K562 (cell line): ENCODE data around the gene NUP188. TPM values are rescaled to one million over a fixed set of nuclear protein-coding genes. Genes with fewer than 3 reads are reported as not detected.

Experiments
- ESRRB ChIP-seq: fragments of 250-450 bp; sonication (Bioruptor Pico); IDR thresholded peaks from 2 replicates; pipeline ENCODE4 v1.5.0; 2020; ENCODE audit warnings: mild to moderate bottlenecking, moderate library complexity, borderline replicate concordance
- HNRNPH1 ChIP-seq: fragments of 200-400 bp; formaldehyde crosslinking; optimal IDR thresholded peaks from 2 replicates; pipeline ENCODE3; 2017; ENCODE audit warnings: low read depth, mild to moderate bottlenecking, low read length, moderate library complexity
- KAT8 ChIP-seq: fragments of 450-650 bp; IDR thresholded peaks from 2 replicates; pipeline ENCODE4 v1.6.1; 2016; ENCODE audit warnings: low read depth, mild to moderate bottlenecking
- MECOM ChIP-seq: fragments of 250-450 bp; sonication (Bioruptor Pico); IDR thresholded peaks from 2 replicates; pipeline ENCODE4 v1.8.0; 2022; ENCODE audit warnings: inconsistent platforms
- MNT ChIP-seq, 2 experiments: fragments of 450-650 bp; conservative IDR thresholded peaks; 2 replicates each; pipeline ENCODE4 v1.6.1; 2017; ENCODE audit warnings: mild to moderate bottlenecking in 2 of 2, moderate library complexity in 2 of 2
- MTA1 ChIP-seq: fragments of 450-650 bp; IDR thresholded peaks from 2 replicates; pipeline ENCODE4 v1.6.1; 2017; ENCODE audit warnings: borderline replicate concordance
- NFIC ChIP-seq: fragments of 450-650 bp; IDR thresholded peaks from 2 replicates; pipeline ENCODE4 v1.6.1; 2017; ENCODE audit warnings: mild to moderate bottlenecking, inconsistent platforms
- POLR3G ChIP-seq: IDR thresholded peaks from 2 replicates; pipeline ENCODE4 v1.6.1; 2011; ENCODE audit not compliant: insufficient read length, insufficient replicate concordance; ENCODE audit errors: extremely low read depth
- RNF2 ChIP-seq: sonication (generic); IDR thresholded peaks from 2 replicates; pipeline ENCODE4 v1.6.1; 2016
- WHSC1 ChIP-seq: IDR thresholded peaks from one replicate; pipeline ENCODE4 v1.6.1; 2012; ENCODE audit warnings: low read length, control low read depth, inconsistent platforms
- ZFP30 ChIP-seq: fragments of 250-450 bp; sonication (Bioruptor Pico); IDR thresholded peaks from 2 replicates; pipeline ENCODE4 v1.8.0; 2022; ENCODE audit warnings: moderate library complexity, mild to moderate bottlenecking, inconsistent platforms, borderline replicate concordance
- ZFX ChIP-seq: sonication (generic); formaldehyde crosslinking; IDR thresholded peaks from 2 replicates; pipeline ENCODE4 v1.8.0; 2022; ENCODE audit warnings: mild to moderate bottlenecking, missing genetic modification reagents, moderate library complexity
- ZKSCAN8 ChIP-seq: fragments of 200-800 bp; sonication (Bioruptor generic); IDR thresholded peaks from 2 replicates; pipeline ENCODE4 v1.6.1; 2016; ENCODE audit warnings: missing genetic modification characterization, missing compliant biosample characterization
- ZNF311 ChIP-seq: fragments of 250-450 bp; sonication (Bioruptor Pico); IDR thresholded peaks from 2 replicates; pipeline ENCODE4 v1.4.0; 2020; ENCODE audit warnings: mild to moderate bottlenecking, moderate library complexity
- ZZZ3 ChIP-seq: fragments of 450-650 bp; IDR thresholded peaks from 2 replicates; pipeline ENCODE4 v1.6.1; 2016; ENCODE audit warnings: antibody characterized with exemption, mild to moderate bottlenecking, moderate library complexity
- polyA plus RNA-seq, 8 experiments: library from polyadenylated mRNA; depleted of rRNA in 4 of 8; stranded (reverse) in 5 of 8; unstranded in 3 of 8; fragments of >200 nt; fragmentation: Nextera tagmentation in 2 of 8; fragmentation: Illumina TruSeq in 1 of 8; extraction: Ambion mirVana in 2 of 8; extraction: Trizol in 1 of 8; gene quantifications; 2 replicates each; pipeline versions ENCODE4 v1.2.1 to v1.2.3, GENCODE V29; 2011 to 2014; ENCODE audit warnings: inconsistent platforms in 1 of 8, missing spikeins in 1 of 8
- total RNA-seq, 7 experiments: library from RNA; depleted of rRNA in 6 of 7; stranded (reverse); fragments of >200 nt in 6 of 7; fragmentation: Illumina TruSeq in 2 of 7; extraction: Trizol in 2 of 7; gene quantifications; 2 replicates each; pipeline versions ENCODE4 v1.2.1 to v1.2.3, GENCODE V29; 2011 to 2021; ENCODE audit warnings: low replicate concordance in 1 of 7
- TF ChIP-seq, protein P1 (sequence below): IDR thresholded peaks from 2 replicates; pipeline ENCODE4 v1.6.1; 2016; ENCODE audit warnings: missing genetic modification characterization, missing compliant biosample characterization
- TF ChIP-seq, protein P2 (sequence below): fragments of 200-800 bp; sonication (Bioruptor generic); IDR thresholded peaks from 2 replicates; pipeline ENCODE4 v1.6.1; 2017; ENCODE audit warnings: missing genetic modification characterization, missing compliant biosample characterization
- TF ChIP-seq, protein P3 (sequence below): fragments of 200-800 bp; sonication (Bioruptor generic); IDR thresholded peaks from 2 replicates; pipeline ENCODE4 v1.6.1; 2016; ENCODE audit warnings: missing genetic modification characterization, missing compliant biosample characterization

NUP188 gene
- total and polyA plus RNA-seq, 9 of the 15 experiments (the other 6 are each of a cell fraction or from before 2014, with no cell fraction given) = 11.7 to 135 (median 70.6) TPM

- TF ChIP-seq MNT (conservative IDR thresholded peaks at IDR 0.05) = no peak
- no peak for TF ChIP-seq KAT8
- TF ChIP-seq, protein P1, sequence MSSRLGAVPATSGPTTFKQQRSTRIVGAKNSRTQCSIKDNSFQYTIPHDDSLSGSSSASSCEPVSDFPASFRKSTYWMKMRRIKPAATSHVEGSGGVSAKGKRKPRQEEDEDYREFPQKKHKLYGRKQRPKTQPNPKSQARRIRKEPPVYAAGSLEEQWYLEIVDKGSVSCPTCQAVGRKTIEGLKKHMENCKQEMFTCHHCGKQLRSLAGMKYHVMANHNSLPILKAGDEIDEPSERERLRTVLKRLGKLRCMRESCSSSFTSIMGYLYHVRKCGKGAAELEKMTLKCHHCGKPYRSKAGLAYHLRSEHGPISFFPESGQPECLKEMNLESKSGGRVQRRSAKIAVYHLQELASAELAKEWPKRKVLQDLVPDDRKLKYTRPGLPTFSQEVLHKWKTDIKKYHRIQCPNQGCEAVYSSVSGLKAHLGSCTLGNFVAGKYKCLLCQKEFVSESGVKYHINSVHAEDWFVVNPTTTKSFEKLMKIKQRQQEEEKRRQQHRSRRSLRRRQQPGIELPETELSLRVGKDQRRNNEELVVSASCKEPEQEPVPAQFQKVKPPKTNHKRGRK (tag) = no peak
- TF ChIP-seq ZFP30 (CRISPR knock-in tag) = no peak
- TF ChIP-seq NFIC = no peak
- TF ChIP-seq, protein P2, sequence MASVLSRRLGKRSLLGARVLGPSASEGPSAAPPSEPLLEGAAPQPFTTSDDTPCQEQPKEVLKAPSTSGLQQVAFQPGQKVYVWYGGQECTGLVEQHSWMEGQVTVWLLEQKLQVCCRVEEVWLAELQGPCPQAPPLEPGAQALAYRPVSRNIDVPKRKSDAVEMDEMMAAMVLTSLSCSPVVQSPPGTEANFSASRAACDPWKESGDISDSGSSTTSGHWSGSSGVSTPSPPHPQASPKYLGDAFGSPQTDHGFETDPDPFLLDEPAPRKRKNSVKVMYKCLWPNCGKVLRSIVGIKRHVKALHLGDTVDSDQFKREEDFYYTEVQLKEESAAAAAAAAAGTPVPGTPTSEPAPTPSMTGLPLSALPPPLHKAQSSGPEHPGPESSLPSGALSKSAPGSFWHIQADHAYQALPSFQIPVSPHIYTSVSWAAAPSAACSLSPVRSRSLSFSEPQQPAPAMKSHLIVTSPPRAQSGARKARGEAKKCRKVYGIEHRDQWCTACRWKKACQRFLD = no peak
- no peak for TF ChIP-seq ZKSCAN8
- no peak for TF ChIP-seq MECOM (CRISPR knock-in tag)
- TF ChIP-seq WHSC1 = no peak
- TF ChIP-seq ESRRB (CRISPR knock-in tag) = no peak
- TF ChIP-seq MTA1 = no peak
- TF ChIP-seq ZZZ3 = no peak
- TF ChIP-seq RNF2 = no peak
- TF ChIP-seq POLR3G = no peak
- no peak for TF ChIP-seq ZFX (CRISPR knock-in tag)
- TF ChIP-seq ZNF311 (CRISPR knock-in tag) = no peak
- no peak for TF ChIP-seq HNRNPH1
- TF ChIP-seq, protein P3, sequence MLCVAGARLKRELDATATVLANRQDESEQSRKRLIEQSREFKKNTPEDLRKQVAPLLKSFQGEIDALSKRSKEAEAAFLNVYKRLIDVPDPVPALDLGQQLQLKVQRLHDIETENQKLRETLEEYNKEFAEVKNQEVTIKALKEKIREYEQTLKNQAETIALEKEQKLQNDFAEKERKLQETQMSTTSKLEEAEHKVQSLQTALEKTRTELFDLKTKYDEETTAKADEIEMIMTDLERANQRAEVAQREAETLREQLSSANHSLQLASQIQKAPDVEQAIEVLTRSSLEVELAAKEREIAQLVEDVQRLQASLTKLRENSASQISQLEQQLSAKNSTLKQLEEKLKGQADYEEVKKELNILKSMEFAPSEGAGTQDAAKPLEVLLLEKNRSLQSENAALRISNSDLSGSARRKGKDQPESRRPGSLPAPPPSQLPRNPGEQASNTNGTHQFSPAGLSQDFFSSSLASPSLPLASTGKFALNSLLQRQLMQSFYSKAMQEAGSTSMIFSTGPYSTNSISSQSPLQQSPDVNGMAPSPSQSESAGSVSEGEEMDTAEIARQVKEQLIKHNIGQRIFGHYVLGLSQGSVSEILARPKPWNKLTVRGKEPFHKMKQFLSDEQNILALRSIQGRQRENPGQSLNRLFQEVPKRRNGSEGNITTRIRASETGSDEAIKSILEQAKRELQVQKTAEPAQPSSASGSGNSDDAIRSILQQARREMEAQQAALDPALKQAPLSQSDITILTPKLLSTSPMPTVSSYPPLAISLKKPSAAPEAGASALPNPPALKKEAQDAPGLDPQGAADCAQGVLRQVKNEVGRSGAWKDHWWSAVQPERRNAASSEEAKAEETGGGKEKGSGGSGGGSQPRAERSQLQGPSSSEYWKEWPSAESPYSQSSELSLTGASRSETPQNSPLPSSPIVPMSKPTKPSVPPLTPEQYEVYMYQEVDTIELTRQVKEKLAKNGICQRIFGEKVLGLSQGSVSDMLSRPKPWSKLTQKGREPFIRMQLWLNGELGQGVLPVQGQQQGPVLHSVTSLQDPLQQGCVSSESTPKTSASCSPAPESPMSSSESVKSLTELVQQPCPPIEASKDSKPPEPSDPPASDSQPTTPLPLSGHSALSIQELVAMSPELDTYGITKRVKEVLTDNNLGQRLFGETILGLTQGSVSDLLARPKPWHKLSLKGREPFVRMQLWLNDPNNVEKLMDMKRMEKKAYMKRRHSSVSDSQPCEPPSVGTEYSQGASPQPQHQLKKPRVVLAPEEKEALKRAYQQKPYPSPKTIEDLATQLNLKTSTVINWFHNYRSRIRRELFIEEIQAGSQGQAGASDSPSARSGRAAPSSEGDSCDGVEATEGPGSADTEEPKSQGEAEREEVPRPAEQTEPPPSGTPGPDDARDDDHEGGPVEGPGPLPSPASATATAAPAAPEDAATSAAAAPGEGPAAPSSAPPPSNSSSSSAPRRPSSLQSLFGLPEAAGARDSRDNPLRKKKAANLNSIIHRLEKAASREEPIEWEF (CRISPR knock-in tag) = no peak
Observed at GRCh38 chr9:129006328-129007034, 59.0 kb downstream of the NUP188 start (continued).
